HG03520 (cell line): ENCODE data around the gene BYSL.

Experiments used
- ATAC-seq: cut with Tn5 transposase; IDR thresholded peaks from one replicate; pipeline ENCODE4 v1.9.1; 2021; ENCODE audit warnings: mild to moderate bottlenecking, moderate library complexity; ENCODE audit not compliant: unreplicated experiment

The BYSL gene

DNA sequence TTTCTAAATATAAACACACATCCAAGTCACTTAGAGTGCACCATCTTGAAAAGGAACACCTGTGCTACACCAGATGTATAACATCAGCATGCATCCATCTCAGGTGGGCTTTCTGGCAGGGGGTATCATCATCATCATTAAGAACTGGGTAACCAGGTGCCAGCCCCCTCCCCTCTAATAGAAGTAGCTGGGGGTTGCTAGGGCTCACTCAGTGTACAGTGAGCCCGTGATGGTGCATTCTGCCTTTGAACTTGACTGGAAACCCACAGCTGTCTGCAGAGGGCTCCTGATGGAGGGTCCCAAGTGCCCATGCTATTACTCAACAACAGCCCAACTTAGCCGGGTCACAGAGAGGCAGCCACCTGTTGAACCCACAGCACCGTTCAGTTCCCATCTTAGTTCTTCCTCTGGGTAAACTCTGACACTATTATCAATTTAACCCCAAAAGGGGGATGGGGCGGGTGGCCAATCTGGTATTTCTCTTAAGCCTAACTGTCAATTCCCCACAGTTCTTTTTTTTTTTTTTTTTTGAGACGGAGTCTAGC lies 53.1 kb downstream of the BYSL start:
- ATAC-seq = no peak

- no peak for ATAC-seq
Observed at GRCh38 chr6:41975276-41975675, 54.0 kb downstream of the BYSL start.

DNA sequence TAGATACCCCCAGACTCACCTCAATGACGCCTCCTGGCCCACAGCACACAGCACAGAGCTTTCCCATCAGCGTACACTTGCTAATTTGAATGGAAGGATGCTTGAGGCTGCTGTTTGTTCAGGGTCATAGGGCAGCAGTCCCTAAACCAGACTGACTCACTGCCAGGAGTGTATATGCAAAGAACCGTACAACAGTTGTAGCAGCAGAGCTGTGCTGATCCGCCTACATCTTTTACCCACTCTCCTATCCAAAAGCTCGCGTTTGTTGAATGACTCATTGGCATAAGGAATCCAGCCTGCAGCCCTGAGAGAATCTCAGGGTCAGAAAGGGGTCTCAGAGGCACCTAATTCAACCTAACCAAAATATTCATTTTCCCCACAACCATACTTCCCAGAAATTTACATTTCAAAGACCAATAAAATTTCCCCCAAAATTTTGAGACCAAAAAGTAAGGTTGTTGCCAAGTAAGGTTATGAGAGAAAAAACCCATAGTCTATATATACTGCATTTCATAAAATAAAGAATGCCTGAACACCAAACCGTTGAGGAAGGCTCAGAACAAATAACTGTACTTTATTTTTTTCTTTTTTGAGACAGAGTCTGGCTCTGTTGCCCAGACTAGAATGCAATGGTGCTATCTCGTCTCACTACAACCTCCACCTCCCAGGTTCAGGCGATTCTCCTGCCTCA lies 55.6 kb downstream of the BYSL start:
- ATAC-seq = no peak
